ENCODE results near the gene STAC3.
A peak's percentile ranks its signal among the peaks of the same experiment; 100 is the strongest.

Gene STAC3

GRCh38 chr12:57224973-57225679 is 25.9 kb downstream of the STAC3 start:
- TF ChIP-seq TAF1 (IDR thresholded peaks at IDR 0.05; ENCODE audit: low read depth, low read length) (no peak), POLR2A (IDR thresholded peaks at IDR 0.05; ENCODE audit: low read depth, low read length) (no peak), PAX5 (IDR thresholded peaks at IDR 0.05; ENCODE audit: insufficient read depth, low read length, severe bottlenecking) (no peak), POLR2AphosphoS5 (IDR thresholded peaks at IDR 0.05; ENCODE audit: low read depth, low read length) (no peak), POU2F2 (IDR thresholded peaks at IDR 0.05; ENCODE audit: low read depth, low read length) (no peak), SPI1 (IDR thresholded peaks at IDR 0.05; ENCODE audit: low read depth, low read length) (no peak)
- no peak for DNase-seq (ENCODE audit: insufficient read length, low spot score)
- peak; percentile 79 for FAIRE-seq

DNA sequence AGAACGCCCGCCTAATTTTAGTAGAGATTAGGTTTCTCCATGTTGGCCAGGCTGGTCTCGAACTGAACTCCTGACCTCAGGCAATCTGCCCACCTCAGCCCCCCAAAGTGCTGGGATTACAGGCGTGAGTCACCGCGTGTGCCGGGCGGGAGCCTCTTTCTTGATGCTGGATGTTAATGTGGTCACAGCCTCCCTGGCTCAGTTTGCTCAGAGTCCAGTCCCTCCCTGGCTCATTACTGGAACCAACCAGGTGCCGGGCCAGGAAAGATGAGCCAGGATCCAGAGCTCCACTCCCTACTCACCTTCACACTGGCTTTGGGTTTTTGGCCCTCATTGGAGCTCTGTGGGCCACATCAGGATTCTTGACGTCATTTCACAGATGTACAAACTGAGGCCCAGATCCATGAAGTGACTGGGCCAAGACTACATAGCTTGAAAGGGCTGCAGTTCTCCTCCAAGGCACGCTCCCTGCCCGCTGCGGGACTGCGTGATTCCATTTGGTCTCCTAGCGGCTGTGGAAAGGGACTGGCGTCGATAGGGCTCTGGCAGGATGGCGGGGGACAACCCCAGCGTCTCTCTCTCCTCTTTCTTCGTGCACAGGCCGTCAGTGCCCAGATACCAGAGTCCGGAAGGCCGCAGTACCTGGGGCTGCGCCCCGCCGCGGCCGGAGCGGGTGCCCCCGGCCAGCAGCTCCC is 26.6 kb downstream of the STAC3 start:
- FAIRE-seq, result no peak
- no peak for DNase-seq (ENCODE audit: insufficient read length, low spot score)
- TF ChIP-seq SPI1 (IDR thresholded peaks at IDR 0.05; ENCODE audit: low read depth, low read length) (no peak), POLR2A (IDR thresholded peaks at IDR 0.05; ENCODE audit: low read depth, low read length) (no peak), PAX5 (IDR thresholded peaks at IDR 0.05; ENCODE audit: insufficient read depth, low read length, severe bottlenecking) (no peak), POU2F2 (IDR thresholded peaks at IDR 0.05; ENCODE audit: low read depth, low read length) (no peak), POLR2AphosphoS5 (IDR thresholded peaks at IDR 0.05; ENCODE audit: low read depth, low read length) (no peak), TAF1 (IDR thresholded peaks at IDR 0.05; ENCODE audit: low read depth, low read length) (no peak)

DNA sequence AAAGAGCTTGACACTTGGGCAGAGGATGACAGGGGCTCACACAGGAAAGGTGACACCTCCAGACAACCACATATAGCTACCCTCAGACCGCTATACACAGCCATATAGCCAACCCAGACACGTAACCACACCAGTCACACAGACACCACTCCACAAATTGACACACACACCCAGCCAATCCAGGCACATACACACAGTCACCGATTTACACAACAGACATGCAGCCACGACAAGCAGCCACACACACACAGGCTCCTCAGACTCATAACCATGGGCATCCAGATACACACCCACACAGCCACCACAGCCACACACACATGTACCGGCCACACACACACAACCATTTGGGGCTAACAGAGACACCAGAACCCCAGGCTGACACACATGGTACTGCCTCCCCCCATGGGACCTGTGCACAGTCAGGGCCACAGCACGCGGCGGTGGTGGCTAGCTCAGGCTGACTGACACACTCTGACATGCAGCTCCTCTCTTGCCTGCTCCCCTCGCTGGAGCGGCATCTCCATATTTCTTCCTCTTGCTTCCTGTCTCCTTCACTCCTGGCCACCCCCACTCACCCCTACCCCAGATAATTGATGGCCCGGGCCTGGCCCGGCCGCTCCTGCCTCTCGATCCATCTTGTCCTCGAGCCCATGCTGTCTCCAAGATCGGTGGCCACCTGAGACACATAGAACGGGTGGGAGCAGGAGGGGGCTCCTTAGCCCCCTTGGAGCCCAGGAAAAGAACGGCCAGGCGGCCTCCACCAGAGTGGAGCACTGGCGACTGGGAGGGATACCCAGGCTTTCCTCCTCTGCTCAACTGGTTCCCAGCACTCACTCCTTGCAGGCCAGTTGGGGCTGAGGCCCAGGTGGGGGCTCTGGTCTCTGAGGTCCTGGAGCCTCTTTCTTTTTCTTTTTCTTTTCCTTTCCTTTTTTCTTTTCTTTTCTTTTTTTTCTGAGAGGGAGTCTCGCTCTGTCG is 27.5 kb downstream of the STAC3 start:
- peak; percentile 76 for FAIRE-seq
- TF ChIP-seq SPI1 (IDR thresholded peaks at IDR 0.05; ENCODE audit: low read depth, low read length) (no peak), TAF1 (IDR thresholded peaks at IDR 0.05; ENCODE audit: low read depth, low read length) (no peak), POLR2AphosphoS5 (IDR thresholded peaks at IDR 0.05; ENCODE audit: low read depth, low read length) (no peak), PAX5 (IDR thresholded peaks at IDR 0.05; ENCODE audit: insufficient read depth, low read length, severe bottlenecking) (no peak), POLR2A (IDR thresholded peaks at IDR 0.05; ENCODE audit: low read depth, low read length) (no peak), POU2F2 (IDR thresholded peaks at IDR 0.05; ENCODE audit: low read depth, low read length) (no peak)
- DNase-seq (ENCODE audit: insufficient read length, low spot score), result no peak

DNA sequence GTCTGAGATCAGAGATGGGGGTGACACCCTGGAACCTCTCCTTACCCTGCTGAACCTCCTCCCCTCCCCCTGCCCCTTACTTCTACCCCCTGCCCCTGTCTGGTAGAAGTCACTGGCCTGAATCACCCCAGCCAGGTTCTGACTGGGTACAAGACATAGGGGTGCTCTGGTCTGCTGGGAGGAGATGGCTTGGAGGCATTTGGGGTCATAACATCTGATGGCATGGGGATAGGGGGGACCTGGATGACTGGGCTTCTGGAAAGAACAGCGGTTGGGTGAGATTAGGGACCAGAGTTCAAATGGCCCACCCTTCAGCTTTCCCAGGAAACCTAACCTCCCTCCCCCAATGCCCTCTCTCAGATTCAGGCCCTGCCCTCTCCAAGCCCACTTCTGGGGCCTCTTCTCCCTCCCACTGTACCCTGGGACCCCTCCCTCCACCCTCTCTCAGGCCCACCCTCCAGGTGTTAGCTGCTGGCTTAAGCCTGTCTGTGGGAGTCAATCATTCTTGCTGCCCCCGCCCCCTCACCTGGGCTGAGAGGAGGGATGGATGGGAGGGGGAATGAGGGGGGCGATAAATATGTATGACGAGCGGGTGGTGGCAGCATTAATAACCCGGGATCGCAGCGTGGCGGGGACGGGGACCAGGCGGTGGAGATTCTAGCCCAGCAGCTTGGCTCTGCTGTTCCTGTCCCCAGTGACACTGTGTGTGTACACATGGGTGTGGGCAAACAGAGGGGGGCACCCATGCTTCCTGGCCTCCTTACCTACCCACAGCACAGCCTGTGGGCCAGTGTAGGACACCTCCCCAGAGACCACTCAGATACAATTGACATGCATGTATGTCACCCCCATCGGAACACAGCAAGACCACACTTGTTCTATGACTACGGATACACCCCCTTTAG is 28.4 kb downstream of the STAC3 start:
- TF ChIP-seq PAX5 (IDR thresholded peaks at IDR 0.05; ENCODE audit: insufficient read depth, low read length, severe bottlenecking) (no peak), TAF1 (IDR thresholded peaks at IDR 0.05; ENCODE audit: low read depth, low read length) (no peak), POU2F2 (IDR thresholded peaks at IDR 0.05; ENCODE audit: low read depth, low read length) (no peak), SPI1 (IDR thresholded peaks at IDR 0.05; ENCODE audit: low read depth, low read length) (no peak), POLR2A (IDR thresholded peaks at IDR 0.05; ENCODE audit: low read depth, low read length) (no peak), POLR2AphosphoS5 (IDR thresholded peaks at IDR 0.05; ENCODE audit: low read depth, low read length) (no peak)
- no peak for FAIRE-seq
- no peak for DNase-seq (ENCODE audit: insufficient read length, low spot score)

- DNase-seq (ENCODE audit: insufficient read length, low spot score), result no peak
- no peak for FAIRE-seq
- no peak for TF ChIP-seq SPI1 (IDR thresholded peaks at IDR 0.05; ENCODE audit: low read depth, low read length)
- no peak for TF ChIP-seq POLR2AphosphoS5 (IDR thresholded peaks at IDR 0.05; ENCODE audit: low read depth, low read length)
- TF ChIP-seq POLR2A (IDR thresholded peaks at IDR 0.05; ENCODE audit: low read depth, low read length), result no peak
- no peak for TF ChIP-seq TAF1 (IDR thresholded peaks at IDR 0.05; ENCODE audit: low read depth, low read length)
- no peak for TF ChIP-seq PAX5 (IDR thresholded peaks at IDR 0.05; ENCODE audit: insufficient read depth, low read length, severe bottlenecking)
- TF ChIP-seq POU2F2 (IDR thresholded peaks at IDR 0.05; ENCODE audit: low read depth, low read length), result no peak
Observed at GRCh38 chr12:57221169-57221917, 29.6 kb downstream of the STAC3 start.

DNA sequence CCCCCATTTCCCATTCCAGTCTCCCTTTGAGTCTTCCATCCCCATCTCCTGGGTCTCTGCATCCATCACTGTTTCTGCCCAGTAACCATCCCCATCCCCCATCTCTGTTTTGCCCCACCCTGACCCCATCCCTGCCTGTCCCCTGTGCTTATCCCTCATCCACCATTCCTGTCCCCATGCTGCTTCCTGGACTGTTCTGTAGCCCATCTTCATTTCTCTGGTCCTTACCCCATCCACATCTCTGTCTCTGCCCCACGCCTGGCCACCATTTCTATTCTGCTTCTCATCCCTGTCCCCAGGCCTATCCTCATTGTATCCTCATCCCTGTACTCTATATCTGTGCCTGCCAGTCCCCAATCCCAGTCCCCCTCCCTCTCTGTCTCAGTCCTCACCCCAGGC is 30.2 kb downstream of the STAC3 start:
- no peak for DNase-seq (ENCODE audit: insufficient read length, low spot score)
- FAIRE-seq, result no peak
- TF ChIP-seq SPI1 (IDR thresholded peaks at IDR 0.05; ENCODE audit: low read depth, low read length) (no peak), POLR2A (IDR thresholded peaks at IDR 0.05; ENCODE audit: low read depth, low read length) (no peak), TAF1 (IDR thresholded peaks at IDR 0.05; ENCODE audit: low read depth, low read length) (no peak), PAX5 (IDR thresholded peaks at IDR 0.05; ENCODE audit: insufficient read depth, low read length, severe bottlenecking) (no peak), POLR2AphosphoS5 (IDR thresholded peaks at IDR 0.05; ENCODE audit: low read depth, low read length) (no peak), POU2F2 (IDR thresholded peaks at IDR 0.05; ENCODE audit: low read depth, low read length) (no peak)

DNA sequence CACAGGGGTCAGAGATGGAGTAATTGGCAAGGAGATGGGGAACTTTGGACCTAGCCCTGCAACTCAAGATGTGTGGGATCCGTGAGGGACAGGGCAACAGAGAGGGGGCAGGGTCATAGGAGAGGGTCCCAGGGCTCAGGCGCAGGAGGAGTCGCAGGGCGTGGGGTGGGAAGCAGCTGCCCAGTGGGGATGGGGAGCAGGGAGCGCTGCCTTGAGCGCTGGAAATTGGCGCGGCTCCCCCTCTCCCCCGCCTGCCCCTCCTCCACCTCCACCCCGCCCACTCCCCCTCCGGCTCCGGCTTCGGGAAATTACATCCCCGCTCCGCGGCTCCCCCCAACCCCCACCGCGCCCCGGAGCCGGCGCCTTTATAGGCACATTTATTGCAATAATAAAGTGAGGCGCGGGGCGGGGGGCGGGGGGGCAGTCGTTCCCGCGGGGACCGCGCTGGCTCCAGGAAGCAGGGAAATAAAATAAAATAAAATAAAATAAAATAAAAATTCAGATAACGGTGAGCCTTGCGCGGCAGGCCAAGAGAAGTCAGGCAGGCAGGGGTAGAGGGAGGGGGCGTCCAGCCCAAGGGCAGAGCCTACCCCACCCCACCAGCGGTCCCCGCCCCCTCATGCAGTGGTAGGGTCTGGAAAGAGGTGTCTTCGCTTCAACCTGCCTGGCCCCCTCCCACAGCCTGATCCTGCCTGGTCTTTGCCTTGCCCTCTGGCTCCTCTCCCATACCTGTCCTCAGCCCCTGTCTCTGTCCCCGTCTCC is 30.8 kb downstream of the STAC3 start:
- TF ChIP-seq POLR2AphosphoS5 (IDR thresholded peaks at IDR 0.05; ENCODE audit: low read depth, low read length), result no peak
- no peak for TF ChIP-seq POU2F2 (IDR thresholded peaks at IDR 0.05; ENCODE audit: low read depth, low read length)
- no peak for TF ChIP-seq TAF1 (IDR thresholded peaks at IDR 0.05; ENCODE audit: low read depth, low read length)
- no peak for TF ChIP-seq PAX5 (IDR thresholded peaks at IDR 0.05; ENCODE audit: insufficient read depth, low read length, severe bottlenecking)
- TF ChIP-seq SPI1 (IDR thresholded peaks at IDR 0.05; ENCODE audit: low read depth, low read length), result no peak
- no peak for TF ChIP-seq POLR2A (IDR thresholded peaks at IDR 0.05; ENCODE audit: low read depth, low read length)
- no peak for FAIRE-seq
- DNase-seq (ENCODE audit: insufficient read length, low spot score), result no peak
